ENCODE data around the gene VAPA.

GRCh38 chr18:9865764-9866490, 47.9 kb upstream of the VAPA start:
- TF ChIP-seq TCF12 (IDR thresholded peaks at IDR 0.05) (no peak), EP300 (IDR thresholded peaks at IDR 0.05; ENCODE audit: borderline replicate concordance in 1 of 2, low read depth in 1 of 2, low read length in 1 of 2) (no peak), POLR2AphosphoS5 (IDR thresholded peaks at IDR 0.05; ENCODE audit: low read depth, low read length) (no peak)
- TF ChIP-seq, protein P1, sequence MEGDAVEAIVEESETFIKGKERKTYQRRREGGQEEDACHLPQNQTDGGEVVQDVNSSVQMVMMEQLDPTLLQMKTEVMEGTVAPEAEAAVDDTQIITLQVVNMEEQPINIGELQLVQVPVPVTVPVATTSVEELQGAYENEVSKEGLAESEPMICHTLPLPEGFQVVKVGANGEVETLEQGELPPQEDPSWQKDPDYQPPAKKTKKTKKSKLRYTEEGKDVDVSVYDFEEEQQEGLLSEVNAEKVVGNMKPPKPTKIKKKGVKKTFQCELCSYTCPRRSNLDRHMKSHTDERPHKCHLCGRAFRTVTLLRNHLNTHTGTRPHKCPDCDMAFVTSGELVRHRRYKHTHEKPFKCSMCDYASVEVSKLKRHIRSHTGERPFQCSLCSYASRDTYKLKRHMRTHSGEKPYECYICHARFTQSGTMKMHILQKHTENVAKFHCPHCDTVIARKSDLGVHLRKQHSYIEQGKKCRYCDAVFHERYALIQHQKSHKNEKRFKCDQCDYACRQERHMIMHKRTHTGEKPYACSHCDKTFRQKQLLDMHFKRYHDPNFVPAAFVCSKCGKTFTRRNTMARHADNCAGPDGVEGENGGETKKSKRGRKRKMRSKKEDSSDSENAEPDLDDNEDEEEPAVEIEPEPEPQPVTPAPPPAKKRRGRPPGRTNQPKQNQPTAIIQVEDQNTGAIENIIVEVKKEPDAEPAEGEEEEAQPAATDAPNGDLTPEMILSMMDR (IDR thresholded peaks at IDR 0.05): no peak
- TF ChIP-seq, protein P2, sequence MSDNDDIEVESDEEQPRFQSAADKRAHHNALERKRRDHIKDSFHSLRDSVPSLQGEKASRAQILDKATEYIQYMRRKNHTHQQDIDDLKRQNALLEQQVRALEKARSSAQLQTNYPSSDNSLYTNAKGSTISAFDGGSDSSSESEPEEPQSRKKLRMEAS (IDR thresholded peaks at IDR 0.05; ENCODE audit: low read depth): no peak

All from SK-N-SH (cell line).